Uterus (tissue), 2 donors: Measurements from ENCODE around the gene MRPS16.
A peak's percentile ranks its signal among the peaks of the same experiment; 100 is the strongest.

Experiments used
- CTCF ChIP-seq, 4 experiments: fragments of 200-600 bp in 2 of 4; fragments of 450-650 bp in 2 of 4; sonication (generic) in 2 of 4; IDR thresholded peaks; one replicate each; pipeline ENCODE4 v1.5.1; 2016 to 2019; ENCODE audit warnings: antibody characterized with exemption in 4 of 4, mild to moderate bottlenecking in 2 of 4, moderate library complexity in 1 of 4
- POLR2A ChIP-seq, 2 donors: fragments of 450-650 bp; IDR thresholded peaks; one replicate each; pipeline ENCODE4 v1.6.1; 2016; ENCODE audit warnings: antibody characterized with exemption in 2 of 2, mild to moderate bottlenecking in 1 of 2, moderate library complexity in 1 of 2

GRCh38 chr10:73252445-73253224, at the start of gene MRPS16:
- TF ChIP-seq CTCF (IDR thresholded peaks at IDR 0.05) (peak in 1 of 4 experiments; percentile 5), POLR2A (IDR thresholded peaks at IDR 0.05) (peak; percentile 41 to 71)
